GM21529 (cell line): ENCODE measurements around the gene COL6A5.

ENCODE experiments used
- ATAC-seq: cut with Tn5 transposase; IDR thresholded peaks from one replicate; pipeline ENCODE4 v1.9.1; 2021; ENCODE audit not compliant: unreplicated experiment

The COL6A5 gene

GRCh38 chr3:130509008-130509407 lies 163.5 kb downstream of the COL6A5 start:
- ATAC-seq = no peak

- no peak for ATAC-seq
Measured at GRCh38 chr3:130514681-130515080, 169.2 kb downstream of the COL6A5 start.

- no peak for ATAC-seq
Measured at GRCh38 chr3:130515755-130516154, 170.3 kb downstream of the COL6A5 start.

DNA sequence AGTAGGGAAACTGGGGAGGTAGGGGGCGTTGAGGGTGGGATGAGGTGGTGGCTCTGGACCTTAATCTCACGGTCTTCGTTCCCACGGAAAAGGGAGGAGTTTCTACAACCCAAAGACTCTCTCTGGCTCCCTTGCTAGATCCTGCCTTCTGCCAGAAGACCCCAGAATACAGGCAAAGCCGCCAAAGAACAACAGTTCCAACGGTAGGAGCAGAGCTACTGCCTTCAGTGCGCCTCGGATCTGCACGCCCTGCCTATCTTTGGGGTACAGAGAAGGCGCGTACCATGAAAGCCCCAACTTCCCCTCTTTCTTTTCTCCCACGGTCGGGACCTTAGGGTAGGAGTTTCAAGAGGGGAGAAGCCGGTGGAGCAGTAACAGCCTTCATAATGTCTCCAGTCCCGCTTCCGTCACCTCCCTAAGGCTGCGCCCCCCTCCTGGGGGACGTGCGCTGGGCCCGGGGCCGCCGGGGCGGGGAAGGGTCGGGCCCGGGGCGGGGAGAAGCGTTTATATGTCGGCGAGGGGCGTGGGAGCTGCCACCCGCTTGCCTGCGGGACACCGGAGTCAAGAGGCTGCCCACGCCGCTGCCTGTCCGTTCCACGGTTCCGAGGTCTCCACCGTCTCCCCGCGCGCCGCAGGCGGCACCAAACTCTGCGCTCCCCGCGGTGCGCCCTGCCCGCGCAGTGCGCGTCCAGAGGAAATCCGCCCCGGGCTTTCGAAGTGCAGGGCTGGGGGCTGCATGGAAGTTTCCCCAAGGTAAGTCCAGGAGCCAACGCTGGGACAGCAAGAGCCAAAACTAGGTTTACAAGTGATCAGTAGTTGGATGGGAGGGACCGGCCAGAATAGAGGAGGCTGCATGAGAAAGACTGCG lies 171.4 kb downstream of the COL6A5 start, which contains the start of gene COL6A6:
TSS of gene COL6A6 (plus strand) at position 533 of the 868 bp plus-strand sequence. CDS start 43,188 bp downstream, outside the sequence.
- no peak for ATAC-seq

- ATAC-seq = no peak
Measured at GRCh38 chr3:130517602-130518001, 172.1 kb downstream of the COL6A5 start.

DNA sequence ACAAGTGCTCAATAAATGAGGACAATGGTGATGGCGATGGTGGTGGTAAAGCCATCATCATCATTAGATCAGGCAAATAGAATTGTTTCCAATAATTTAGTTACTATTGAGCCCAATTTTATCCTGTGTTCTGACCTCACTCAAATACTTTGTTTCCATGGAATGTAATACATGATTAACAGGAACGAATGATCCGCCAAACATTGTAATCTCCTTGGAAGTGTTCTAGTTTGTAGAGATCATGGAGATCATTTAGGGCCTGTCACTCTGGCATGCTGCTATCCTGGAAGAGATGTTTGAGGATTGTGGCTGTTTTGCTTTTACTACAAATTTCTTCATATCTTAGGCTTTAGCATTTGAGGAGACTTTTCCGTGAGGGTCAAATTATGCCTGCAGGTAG lies 174.3 kb downstream of the COL6A5 start:
- ATAC-seq = no peak

GRCh38 chr3:130522399-130522798 lies 176.9 kb downstream of the COL6A5 start:
- ATAC-seq = no peak

DNA sequence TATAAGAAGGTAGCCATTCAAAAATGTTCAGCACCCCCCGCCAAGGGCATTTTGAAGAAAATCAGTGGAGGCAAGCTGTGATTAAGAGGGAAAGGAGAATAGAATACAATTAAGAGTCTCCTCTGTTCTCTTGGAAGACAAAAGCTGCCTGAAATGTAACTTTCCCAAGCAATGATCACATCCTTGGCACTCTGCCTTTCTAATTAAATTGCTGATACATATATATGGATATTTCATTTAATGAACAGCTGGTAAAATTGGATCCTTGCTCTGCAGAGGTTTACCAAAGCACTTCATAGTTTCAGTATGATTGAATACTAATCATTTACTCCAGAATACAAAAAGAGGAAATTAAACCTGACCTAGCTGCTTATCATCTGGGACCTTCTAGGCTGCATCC lies 182.0 kb downstream of the COL6A5 start:
- no peak for ATAC-seq

- ATAC-seq = no peak
Measured at GRCh38 chr3:130528120-130528519, 182.6 kb downstream of the COL6A5 start.

DNA sequence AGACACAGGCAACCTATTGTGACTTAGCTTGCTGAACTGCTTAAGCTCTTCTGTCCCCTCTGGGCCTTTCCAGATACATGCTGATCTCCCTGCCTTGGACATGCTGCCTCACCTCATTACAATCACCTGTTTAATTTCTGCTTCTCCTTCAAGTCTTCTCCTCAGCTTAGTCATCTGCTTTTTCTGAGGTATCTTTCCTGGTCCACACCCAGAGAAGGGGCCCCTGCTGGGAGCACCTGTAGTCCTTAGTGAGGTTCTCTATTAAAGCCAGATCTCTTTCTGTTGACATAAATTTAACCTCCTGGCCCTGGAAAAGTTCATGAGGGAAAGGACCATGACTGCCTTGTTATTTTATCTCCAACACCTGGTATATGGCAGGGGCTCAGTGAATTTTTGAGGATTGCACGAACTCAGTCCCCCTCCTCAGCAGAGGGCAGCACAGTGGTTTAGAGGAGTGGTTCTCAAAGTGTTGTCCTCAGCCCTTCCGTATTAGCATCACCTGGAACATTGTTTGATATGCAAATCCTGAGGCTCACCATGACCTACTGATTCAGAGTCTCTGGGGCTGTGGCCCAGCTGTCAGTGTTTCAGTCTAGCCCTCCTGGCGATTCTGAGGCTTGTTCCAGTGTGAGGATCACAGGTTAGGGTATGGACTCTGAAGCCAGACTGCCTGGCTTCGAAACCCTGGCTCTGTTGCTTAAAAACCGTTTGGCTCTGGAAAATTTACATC lies 184.2 kb downstream of the COL6A5 start:
- no peak for ATAC-seq

DNA sequence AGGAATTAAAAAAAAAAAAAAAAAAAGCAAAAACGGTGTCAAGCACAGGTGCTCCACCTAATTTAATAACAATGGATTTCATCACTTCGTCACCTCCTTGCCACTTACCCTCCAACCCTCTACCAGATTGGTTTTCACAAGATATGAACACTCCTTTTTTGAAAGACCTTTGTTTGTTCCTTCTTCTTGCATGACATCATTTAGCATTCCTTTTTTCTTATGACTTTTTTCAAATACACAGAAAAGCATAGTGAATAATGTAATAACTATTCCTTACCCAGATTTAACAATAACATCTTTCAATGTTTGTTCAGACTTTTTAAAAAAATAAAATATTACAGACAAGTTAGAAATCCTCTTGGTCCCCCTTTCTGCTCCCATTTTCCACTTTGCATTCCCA lies 187.8 kb downstream of the COL6A5 start:
- no peak for ATAC-seq
